Measurements from ENCODE around the gene PTPRJ.

PTPRJ gene

DNA sequence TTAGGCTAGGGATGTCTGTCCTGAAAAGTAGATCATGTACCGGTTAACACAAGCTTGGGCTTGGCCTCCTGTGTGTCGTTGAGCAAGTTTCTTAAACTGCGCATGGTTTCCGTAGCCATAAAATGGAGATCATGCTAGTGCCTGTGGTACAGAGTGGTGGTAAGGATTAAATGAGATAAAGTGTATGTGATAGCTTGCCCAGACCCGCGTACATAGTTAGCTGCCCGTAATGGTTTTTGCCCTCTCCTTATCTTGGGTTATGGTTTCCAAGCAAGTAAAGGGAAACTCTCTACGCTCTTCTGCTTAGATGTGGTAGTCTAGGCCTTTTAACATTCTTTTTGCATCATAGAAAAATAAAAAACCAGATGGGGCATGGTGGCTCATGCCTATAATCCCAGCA, 11.0 kb upstream of the PTPRJ start:
- no peak for DNase-seq (ENCODE audit: low spot score)

- no peak for DNase-seq (ENCODE audit: low spot score)
Measured at GRCh38 chr11:47971501-47971900, 8.9 kb upstream of the PTPRJ start.

DNA sequence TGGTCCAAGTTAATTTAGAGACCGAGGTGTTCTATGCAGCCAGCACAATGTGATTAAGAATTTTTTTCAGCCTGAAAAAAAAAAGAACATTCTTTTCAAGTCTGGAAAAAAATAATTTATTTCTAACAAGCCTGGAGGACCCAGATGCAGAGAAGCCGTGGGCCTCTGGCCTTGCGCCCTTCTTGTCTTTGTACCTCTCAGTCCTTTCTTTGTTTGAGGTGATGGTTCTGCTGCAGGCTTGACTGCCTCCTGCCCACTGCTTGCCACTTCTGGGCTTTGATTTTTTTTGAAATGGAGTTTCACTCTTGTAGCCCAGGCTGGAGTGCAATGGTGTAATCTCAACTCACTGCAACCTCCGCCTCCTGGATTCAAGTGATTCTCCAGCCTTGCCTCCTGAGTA, 7.2 kb upstream of the PTPRJ start:
- DNase-seq (ENCODE audit: low spot score), result no peak

- no peak for DNase-seq (ENCODE audit: low spot score)
Measured at GRCh38 chr11:47976931-47977330, 3.4 kb upstream of the PTPRJ start.

- DNase-seq (ENCODE audit: low spot score), result no peak
Measured at GRCh38 chr11:47977623-47978022, 2.7 kb upstream of the PTPRJ start.

GRCh38 chr11:47979378-47980087, 826 bp upstream of the PTPRJ start:
- DNase-seq (ENCODE audit: low spot score), result no peak

DNA sequence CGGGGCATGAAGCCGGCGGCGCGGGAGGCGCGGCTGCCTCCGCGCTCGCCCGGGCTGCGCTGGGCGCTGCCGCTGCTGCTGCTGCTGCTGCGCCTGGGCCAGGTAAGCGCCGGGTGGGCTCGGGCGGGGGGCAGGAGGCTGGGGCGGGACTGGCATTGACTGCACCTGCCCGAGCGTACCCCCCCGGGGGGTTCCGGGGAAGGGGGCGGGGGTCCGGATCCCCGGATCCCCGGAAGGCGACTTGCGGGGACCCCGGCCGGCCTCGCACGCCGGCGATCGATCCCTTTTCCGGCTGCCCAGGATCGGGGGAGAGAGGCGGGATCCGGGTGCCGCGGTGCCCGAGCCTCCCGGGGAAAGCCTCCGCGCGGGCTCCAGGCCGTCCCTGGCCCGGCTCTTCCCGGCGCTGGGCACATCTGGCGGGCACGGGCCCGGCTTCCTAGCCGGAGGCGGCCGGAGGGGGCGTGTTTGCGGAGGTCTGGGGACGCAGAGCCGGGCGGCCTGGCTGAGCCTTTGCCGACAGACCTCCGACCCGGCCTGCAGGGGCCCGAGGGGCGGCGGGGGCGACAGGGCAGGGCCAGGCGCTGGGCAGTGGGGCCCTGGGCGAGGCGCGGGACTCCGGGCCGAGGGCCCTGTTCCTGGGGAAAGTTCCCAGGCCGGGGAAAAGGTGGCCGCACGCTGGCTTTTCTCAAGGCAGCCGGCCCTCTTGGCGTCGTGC, 705 bp downstream of the PTPRJ start:
- no peak for DNase-seq (ENCODE audit: low spot score)

DNA sequence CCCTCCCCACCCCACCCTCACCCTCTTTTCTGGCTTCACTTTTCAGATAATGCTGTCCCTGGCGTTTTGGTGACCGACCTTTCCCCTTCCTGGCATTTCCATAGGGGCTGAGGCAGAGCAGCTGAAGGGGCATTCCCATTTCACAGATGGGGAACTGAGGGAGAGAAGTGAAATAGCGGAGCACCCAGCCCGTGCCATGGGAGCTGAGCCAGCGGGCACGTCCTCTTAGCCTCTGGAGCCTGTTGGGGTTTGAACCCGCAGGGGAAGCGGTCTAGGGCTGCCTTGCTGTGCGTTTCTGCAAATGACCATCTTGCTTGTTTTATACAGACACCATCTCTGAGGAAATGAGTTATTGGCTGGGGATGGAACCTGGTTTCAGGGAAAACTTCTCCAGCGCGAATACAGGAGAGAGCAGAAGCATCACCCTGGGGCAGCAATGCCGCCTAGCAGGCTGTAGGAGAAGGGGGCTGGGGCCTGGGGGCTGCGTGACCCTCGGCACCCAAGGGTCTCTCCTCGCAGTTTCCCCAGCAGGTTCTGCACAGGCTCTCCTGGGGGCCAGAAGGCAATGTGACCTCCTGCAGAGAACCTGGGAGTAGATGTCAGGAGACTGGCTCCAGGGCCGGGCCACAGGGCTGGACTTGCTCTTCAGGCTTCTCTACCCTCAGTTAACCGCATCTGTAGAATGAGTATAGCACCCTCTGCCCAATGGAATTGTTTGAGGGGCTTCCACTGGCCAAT, 1.5 kb downstream of the PTPRJ start:
- no peak for DNase-seq (ENCODE audit: low spot score)

DNA sequence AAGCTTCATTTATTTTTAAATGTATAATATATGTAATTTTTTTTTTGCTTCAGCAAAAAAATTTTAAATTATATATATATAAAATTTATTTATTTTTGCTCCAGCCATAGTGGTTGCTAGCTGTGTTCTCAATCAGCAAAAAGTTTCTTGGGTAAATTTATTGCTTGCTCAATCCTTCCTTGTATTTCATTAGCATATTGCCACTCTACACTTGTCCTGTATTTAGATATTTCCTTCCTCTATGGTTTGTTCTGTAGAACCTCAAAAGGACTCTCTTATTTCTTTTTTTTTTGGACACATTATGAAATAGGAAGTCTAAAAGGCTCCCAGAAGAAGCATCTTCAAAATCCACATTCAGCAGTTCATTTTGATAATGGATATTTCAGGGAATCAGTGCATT, 2.3 kb downstream of the PTPRJ start:
- no peak for DNase-seq (ENCODE audit: low spot score)

GRCh38 chr11:47983464-47984397, 3.4 kb downstream of the PTPRJ start:
- no peak for DNase-seq (ENCODE audit: low spot score)

DNA sequence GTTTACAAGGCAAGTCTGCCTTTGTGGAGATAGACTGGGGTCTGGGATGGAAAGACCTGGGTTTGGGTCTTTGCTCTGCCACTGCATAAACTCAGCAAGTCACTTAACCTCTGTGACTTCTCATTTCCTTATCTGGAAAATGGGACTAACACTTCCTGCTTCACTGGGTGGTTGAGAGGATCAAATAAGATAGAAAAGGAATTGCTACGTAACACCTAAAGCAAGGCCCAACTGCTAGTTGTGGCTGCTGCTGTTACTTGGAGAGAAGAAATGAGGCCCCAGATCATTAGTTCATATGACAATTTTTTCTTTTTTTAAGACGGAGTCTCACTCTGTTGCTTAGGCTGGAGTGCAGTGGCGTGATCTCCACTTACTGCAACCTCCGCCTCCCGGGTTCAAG, 5.9 kb downstream of the PTPRJ start:
- no peak for DNase-seq (ENCODE audit: low spot score)

DNA sequence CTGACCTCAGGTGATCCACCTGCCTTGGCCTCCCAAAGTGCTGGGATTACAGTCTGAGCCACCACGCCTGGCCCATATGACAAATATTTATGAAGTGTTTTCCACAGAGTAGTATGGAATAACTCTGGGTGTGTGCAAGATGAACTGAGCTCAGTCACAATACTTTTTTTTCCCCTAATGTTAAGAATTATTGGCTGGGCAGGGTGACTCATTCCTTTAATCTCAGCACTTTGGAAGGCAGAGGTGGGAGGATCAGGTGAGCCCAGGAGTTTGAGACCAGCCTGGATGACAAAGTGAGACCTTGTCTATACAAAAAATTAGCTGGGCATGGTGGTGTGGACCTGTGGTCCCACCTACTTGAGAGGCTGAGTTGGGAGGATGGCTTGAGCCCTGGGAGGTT, 6.4 kb downstream of the PTPRJ start:
- DNase-seq (ENCODE audit: low spot score), result no peak

DNA sequence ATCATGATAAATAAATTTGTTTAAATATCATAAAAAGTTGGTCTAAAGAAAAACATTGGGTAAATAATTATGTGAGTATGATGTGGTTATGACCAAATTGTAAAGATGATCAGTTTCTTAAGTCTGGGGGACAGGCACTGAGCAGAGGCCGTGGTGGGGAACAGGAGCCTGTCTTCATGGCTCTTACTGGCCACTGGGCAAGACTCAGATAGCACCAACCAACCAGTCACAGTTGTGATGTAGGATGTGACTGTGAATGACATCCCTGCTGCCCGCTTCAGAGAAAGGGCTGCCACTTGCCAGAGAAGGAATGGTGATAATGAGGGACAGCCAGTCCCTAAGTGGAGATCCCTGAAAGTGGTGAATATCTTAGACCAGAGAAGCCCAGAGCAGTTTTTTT, 7.0 kb downstream of the PTPRJ start:
- no peak for DNase-seq (ENCODE audit: low spot score)

GRCh38 chr11:47987781-47988180, 7.4 kb downstream of the PTPRJ start:
- no peak for DNase-seq (ENCODE audit: low spot score)

GRCh38 chr11:47989779-47990178, 9.4 kb downstream of the PTPRJ start:
- no peak for DNase-seq (ENCODE audit: low spot score)

DNA sequence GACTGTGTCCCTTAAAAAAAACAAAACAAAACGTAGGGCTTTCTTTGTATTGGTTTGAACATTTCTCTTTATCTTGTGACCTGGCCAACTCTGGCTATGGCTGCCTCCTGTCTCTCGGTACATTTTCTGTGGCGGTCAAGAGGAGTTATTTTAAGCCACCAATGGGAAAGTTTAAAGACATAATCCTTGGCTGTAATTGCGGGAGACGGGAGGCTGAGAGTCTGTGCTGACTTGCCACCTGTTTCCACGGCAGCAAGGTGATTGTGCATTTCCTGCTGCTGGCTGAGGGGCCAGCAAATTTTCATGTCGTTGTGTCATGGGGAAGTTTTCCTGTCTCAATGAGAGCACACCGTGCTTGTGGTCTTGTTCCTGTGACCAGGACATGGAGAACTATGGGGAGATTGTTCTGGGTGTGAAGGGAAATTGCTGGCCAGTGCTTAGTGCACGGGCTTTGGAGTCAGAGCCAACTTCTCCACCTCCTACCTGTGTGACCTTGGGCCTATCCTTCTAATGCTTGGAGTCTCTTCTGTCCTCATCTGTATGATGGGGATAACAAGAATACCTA, 11.0 kb downstream of the PTPRJ start:
- DNase-seq (ENCODE audit: low spot score), result peak; percentile 21

- no peak for DNase-seq (ENCODE audit: low spot score)
Measured at GRCh38 chr11:47991894-47992293, 11.5 kb downstream of the PTPRJ start.

GRCh38 chr11:47992959-47993820, 12.8 kb downstream of the PTPRJ start:
- DNase-seq (ENCODE audit: low spot score), result no peak

DNA sequence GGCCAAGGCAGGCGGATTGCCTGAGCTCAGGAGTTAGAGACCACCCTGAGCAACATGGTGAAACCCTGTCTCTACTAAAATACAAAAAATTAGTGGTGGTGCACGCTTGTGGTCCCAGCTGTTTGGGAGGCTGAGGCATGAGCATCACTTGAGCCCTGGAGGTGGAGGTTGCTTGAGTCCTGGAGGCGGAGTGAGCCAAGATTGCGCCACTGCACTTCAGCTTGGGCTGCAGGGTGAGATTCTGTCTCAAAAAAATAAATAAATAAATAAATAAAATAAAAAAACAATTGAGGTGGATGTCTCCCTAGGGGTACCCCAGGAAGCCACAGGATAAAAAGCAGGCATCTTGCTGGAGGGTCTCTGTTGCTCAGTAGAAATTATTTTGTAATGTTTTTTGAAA, 14.1 kb downstream of the PTPRJ start:
- DNase-seq (ENCODE audit: low spot score), result no peak

GRCh38 chr11:47995360-47995769, 15.0 kb downstream of the PTPRJ start:
- DNase-seq (ENCODE audit: low spot score), result no peak
